ENCODE results near the gene CLDN15. TPM values are rescaled to one million over a fixed set of nuclear protein-coding genes. Genes with fewer than 3 reads are reported as not detected.

The CLDN15 gene
- polyA plus RNA-seq, 1 donor (not counting 4 experiments of a cell fraction or from before 2014, with no cell fraction given), result 2.4 TPM

GRCh38 chr7:101241443-101242349 is 4.1 kb upstream of the CLDN15 start:
- DNase-seq (ENCODE audit: low read depth, low spot score) (no peak), FAIRE-seq (no peak)
- peak overlapping the region; percentile 43 for H3K4me2 ChIP-seq (ENCODE audit: control insufficient read depth, extremely low read depth, insufficient read depth, low read depth, low read length)
- no peak for TF ChIP-seq EZH2 (IDR thresholded peaks at IDR 0.05; ENCODE audit: low read length)
- no peak for TF ChIP-seq CTCF (optimal IDR thresholded peaks at IDR 0.05 in 1 of 3, IDR thresholded peaks at IDR 0.05 in 1 of 3, conservative IDR thresholded peaks at IDR 0.05 in 1 of 3; ENCODE audit: extremely low read depth in 1 of 3, insufficient read depth in 2 of 3, low read length in 3 of 3)
- no peaks in the 10 kb centered on the region for H3K9me3 ChIP-seq (ENCODE audit: control insufficient read depth, low read depth, low read length)
- no peaks in the 10 kb centered on the region for H4K20me1 ChIP-seq (ENCODE audit: control insufficient read depth, extremely low read depth, insufficient read depth, low read length)
- peaks cover 41% of the 10 kb centered on the region for H3K79me2 ChIP-seq (ENCODE audit: control insufficient read depth, insufficient read depth, low read length)
- no peaks in the 10 kb centered on the region for H3K9me1 ChIP-seq (ENCODE audit: control insufficient read depth, extremely low read depth, insufficient read depth, low read length)
- H3K9ac ChIP-seq (ENCODE audit: control insufficient read depth, extremely low read depth, insufficient read depth, low read length), result no peak overlapping the region
- H3K4me3 ChIP-seq (ENCODE audit: control insufficient read depth in 2 of 3, extremely low read depth in 1 of 3, insufficient read depth in 2 of 3, low read depth in 1 of 3, low read length in 3 of 3), result peak overlapping the region in 1 of 3 experiments; percentile 17
- dilution Hi-C loops (cut with MboI; ENCODE audit: extremely low pct_ligation_motif_present, low sequenced_read_pairs), result no loop called here
- no peaks in the 10 kb centered on the region for H3K27me3 ChIP-seq (ENCODE audit: control insufficient read depth, extremely low read depth, insufficient read depth, low read length)
- peaks cover 24% of the 10 kb centered on the region for H3K4me1 ChIP-seq (ENCODE audit: control insufficient read depth, extremely low read depth, insufficient read depth, low read length)
- H2AFZ ChIP-seq (ENCODE audit: control insufficient read depth, low read length), result no peak overlapping the region
- peaks cover 20 to 25% of the 10 kb centered on the region in 2 experiments for H3K36me3 ChIP-seq (ENCODE audit: control insufficient read depth in 2 of 2, extremely low read depth in 1 of 2, insufficient read depth in 2 of 2, low read length in 2 of 2)
- no peak overlapping the region for H3K27ac ChIP-seq (ENCODE audit: control insufficient read depth, insufficient read depth, low read length)

- H3K9me1 ChIP-seq (ENCODE audit: control insufficient read depth, extremely low read depth, insufficient read depth, low read length), result no peaks in the 10 kb centered on the region
- no peaks in the 10 kb centered on the region for H4K20me1 ChIP-seq (ENCODE audit: control insufficient read depth, extremely low read depth, insufficient read depth, low read length)
- no peak for TF ChIP-seq CTCF (optimal IDR thresholded peaks at IDR 0.05 in 1 of 3, IDR thresholded peaks at IDR 0.05 in 1 of 3, conservative IDR thresholded peaks at IDR 0.05 in 1 of 3; ENCODE audit: extremely low read depth in 1 of 3, insufficient read depth in 2 of 3, low read length in 3 of 3)
- TF ChIP-seq EZH2 (IDR thresholded peaks at IDR 0.05; ENCODE audit: low read length), result no peak
- H3K9me3 ChIP-seq (ENCODE audit: control insufficient read depth, low read depth, low read length), result no peaks in the 10 kb centered on the region
- H3K36me3 ChIP-seq (ENCODE audit: control insufficient read depth in 2 of 2, extremely low read depth in 1 of 2, insufficient read depth in 2 of 2, low read length in 2 of 2), result peaks cover 20 to 25% of the 10 kb centered on the region in 2 experiments
- no peaks in the 10 kb centered on the region for H3K27me3 ChIP-seq (ENCODE audit: control insufficient read depth, extremely low read depth, insufficient read depth, low read length)
- no peak overlapping the region for H3K4me3 ChIP-seq (ENCODE audit: control insufficient read depth in 2 of 3, extremely low read depth in 1 of 3, insufficient read depth in 2 of 3, low read depth in 1 of 3, low read length in 3 of 3)
- no peak overlapping the region for H3K27ac ChIP-seq (ENCODE audit: control insufficient read depth, insufficient read depth, low read length)
- H3K79me2 ChIP-seq (ENCODE audit: control insufficient read depth, insufficient read depth, low read length), result peaks cover 38% of the 10 kb centered on the region
- no peak overlapping the region for H3K9ac ChIP-seq (ENCODE audit: control insufficient read depth, extremely low read depth, insufficient read depth, low read length)
- H2AFZ ChIP-seq (ENCODE audit: control insufficient read depth, low read length), result no peak overlapping the region
- dilution Hi-C loops (cut with MboI; ENCODE audit: extremely low pct_ligation_motif_present, low sequenced_read_pairs), result no loop called here
- FAIRE-seq (no peak), DNase-seq (ENCODE audit: low read depth, low spot score) (no peak)
- no peak overlapping the region for H3K4me2 ChIP-seq (ENCODE audit: control insufficient read depth, extremely low read depth, insufficient read depth, low read depth, low read length)
- peaks cover 24% of the 10 kb centered on the region for H3K4me1 ChIP-seq (ENCODE audit: control insufficient read depth, extremely low read depth, insufficient read depth, low read length)
Measured at GRCh38 chr7:101241015-101241363, 3.4 kb upstream of the CLDN15 start.

Measured in keratinocyte (primary cell).